ENCODE data around the gene RTP5.
"Not testable (repeated sequence)": the region's sequence is repeated elsewhere in the genome, so short reads cannot be mapped to it uniquely, and the experiment has no call there.

The RTP5 gene

DNA sequence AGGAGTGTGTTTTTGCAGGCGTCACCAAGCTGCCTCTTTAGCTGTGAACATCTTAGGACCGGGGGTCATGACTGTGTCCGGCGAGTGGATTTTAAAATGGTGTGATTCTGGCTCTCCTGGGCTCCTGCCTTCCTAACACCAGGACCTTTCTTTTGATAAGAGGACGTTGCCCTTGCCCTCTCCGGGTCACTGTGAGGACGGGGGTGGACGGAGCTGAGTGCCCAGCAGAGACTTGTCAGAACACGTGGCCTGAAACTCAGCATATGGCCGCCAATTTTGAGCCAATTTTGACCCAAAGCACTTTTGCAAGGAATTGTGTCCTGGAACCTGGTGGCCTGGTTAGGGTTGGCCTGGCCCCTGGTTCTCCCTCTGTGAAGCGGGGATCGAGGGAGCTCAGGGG lies 40.2 kb downstream of the RTP5 start:
- TF ChIP-seq MYC (IDR thresholded peaks at IDR 0.05; ENCODE audit: low read depth, low read length) (no peak), POLR2A (IDR thresholded peaks at IDR 0.05; ENCODE audit: extremely low read depth, insufficient read length) (no peak)
- TF ChIP-seq, protein P1, sequence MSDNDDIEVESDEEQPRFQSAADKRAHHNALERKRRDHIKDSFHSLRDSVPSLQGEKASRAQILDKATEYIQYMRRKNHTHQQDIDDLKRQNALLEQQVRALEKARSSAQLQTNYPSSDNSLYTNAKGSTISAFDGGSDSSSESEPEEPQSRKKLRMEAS (IDR thresholded peaks at IDR 0.05; ENCODE audit: low read depth, low read length) = no peak
- TF ChIP-seq, protein P2, sequence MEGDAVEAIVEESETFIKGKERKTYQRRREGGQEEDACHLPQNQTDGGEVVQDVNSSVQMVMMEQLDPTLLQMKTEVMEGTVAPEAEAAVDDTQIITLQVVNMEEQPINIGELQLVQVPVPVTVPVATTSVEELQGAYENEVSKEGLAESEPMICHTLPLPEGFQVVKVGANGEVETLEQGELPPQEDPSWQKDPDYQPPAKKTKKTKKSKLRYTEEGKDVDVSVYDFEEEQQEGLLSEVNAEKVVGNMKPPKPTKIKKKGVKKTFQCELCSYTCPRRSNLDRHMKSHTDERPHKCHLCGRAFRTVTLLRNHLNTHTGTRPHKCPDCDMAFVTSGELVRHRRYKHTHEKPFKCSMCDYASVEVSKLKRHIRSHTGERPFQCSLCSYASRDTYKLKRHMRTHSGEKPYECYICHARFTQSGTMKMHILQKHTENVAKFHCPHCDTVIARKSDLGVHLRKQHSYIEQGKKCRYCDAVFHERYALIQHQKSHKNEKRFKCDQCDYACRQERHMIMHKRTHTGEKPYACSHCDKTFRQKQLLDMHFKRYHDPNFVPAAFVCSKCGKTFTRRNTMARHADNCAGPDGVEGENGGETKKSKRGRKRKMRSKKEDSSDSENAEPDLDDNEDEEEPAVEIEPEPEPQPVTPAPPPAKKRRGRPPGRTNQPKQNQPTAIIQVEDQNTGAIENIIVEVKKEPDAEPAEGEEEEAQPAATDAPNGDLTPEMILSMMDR (IDR thresholded peaks at IDR 0.05; ENCODE audit: low read depth, low read length) = no peak
- no peak for DNase-seq (ENCODE audit: low read depth)
- no peak overlapping the region for H3K4me3 ChIP-seq (ENCODE audit: low read depth, low read length)

DNA sequence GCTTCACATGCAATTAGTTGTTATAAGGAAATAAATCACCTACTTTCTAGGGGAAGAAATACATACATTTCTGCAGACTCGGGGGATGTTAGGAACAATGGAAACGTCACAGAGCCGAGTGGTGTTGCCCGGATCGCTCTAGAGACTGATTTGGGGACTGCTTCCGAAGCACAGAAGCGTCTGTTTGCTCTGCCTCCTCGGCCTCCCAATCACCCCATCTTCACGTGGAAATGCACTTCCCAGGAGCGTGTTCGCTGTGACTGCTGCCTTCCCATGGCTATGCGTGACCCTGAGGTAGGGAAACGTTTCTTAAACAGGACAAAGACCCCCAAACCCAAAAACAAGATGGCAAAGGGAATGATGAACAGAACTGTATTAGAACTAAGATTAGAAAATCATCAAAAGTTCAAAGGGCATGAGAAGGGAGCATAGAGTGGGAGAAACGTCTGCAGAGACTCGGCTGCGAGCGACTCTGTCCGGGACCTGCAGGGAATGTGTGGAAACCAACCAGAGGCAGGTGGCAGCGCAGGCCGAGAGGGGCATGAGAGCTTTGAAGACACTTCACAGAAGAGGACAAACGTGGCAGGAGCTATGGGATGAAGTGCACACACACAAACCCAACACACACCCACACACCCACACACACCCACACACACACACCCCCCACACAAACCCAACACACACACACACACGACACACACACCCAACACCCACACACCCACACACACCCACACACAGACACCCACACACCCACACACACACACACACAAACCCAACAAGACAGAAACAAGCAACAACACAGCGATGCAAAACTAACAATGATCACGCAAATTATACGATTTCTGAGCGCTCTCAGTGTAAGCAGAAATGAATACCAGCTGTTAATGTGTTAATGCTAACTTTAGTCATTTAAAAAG lies 41.3 kb downstream of the RTP5 start:
- no peak for TF ChIP-seq MYC (IDR thresholded peaks at IDR 0.05; ENCODE audit: low read depth, low read length)
- H3K4me3 ChIP-seq (ENCODE audit: low read depth, low read length) = no peak overlapping the region
- DNase-seq (ENCODE audit: low read depth) = no peak

DNA sequence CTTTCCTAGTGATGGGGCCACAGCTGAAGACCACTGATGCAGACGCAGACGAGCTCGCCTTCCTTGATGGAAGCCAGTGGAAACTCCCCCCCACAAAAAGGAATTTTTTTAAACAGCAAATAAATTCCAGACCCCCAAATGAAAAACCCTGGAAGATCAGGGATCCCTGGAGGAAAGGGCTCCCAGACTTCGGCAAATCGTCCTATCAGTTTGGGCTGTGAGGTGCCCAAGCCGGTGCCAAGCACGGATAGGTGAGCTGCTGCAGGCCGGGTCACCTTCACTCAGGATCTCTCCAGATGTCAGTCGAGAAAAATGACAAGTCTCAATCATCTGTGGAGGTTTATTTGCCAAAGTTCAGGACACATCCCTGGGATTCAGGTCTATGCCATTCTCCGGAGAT lies 42.0 kb downstream of the RTP5 start:
- TF ChIP-seq MYC (IDR thresholded peaks at IDR 0.05; ENCODE audit: low read depth, low read length) = no peak
- no peak for TF ChIP-seq POLR2A (IDR thresholded peaks at IDR 0.05; ENCODE audit: extremely low read depth, insufficient read length)
- TF ChIP-seq, protein P1 (IDR thresholded peaks at IDR 0.05; ENCODE audit: low read depth, low read length) = no peak
- TF ChIP-seq, protein P2 (IDR thresholded peaks at IDR 0.05; ENCODE audit: low read depth, low read length) = no peak
- H3K4me3 ChIP-seq (ENCODE audit: low read depth, low read length) = no peak overlapping the region
- DNase-seq (ENCODE audit: low read depth) = no peak

DNA sequence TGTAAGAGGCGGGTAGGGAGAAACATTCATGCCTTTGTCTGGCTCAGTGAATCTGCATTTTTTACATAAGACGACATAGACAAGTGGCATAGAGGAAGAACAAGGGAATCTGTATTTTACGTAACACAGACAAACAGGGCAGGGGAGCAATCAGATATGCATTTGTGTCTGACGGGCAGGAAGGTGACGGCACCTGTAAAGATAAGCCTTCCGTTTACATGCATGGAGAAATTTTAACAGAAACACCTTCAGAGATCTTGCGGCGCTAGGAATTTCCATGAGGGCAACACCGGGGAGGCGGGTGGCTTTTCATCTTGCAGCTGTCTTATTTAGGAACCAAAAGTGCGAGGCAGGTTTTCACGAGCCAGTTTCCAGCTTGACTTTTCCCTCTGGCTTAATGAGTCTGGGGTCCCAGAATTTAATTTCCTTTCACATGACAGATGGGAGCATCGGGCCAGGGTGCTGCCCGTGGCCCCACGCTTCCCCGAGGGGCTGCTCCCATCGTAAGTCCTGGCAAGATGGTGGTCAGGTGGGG lies 42.6 kb downstream of the RTP5 start:
- no peak for TF ChIP-seq POLR2A (IDR thresholded peaks at IDR 0.05; ENCODE audit: extremely low read depth, insufficient read length)
- TF ChIP-seq, protein P2 (IDR thresholded peaks at IDR 0.05; ENCODE audit: low read depth, low read length) = no peak
- TF ChIP-seq MYC (IDR thresholded peaks at IDR 0.05; ENCODE audit: low read depth, low read length) = no peak
- TF ChIP-seq, protein P1 (IDR thresholded peaks at IDR 0.05; ENCODE audit: low read depth, low read length) = no peak
- H3K4me3 ChIP-seq (ENCODE audit: low read depth, low read length) = no peak overlapping the region
- no peak for DNase-seq (ENCODE audit: low read depth)

DNA sequence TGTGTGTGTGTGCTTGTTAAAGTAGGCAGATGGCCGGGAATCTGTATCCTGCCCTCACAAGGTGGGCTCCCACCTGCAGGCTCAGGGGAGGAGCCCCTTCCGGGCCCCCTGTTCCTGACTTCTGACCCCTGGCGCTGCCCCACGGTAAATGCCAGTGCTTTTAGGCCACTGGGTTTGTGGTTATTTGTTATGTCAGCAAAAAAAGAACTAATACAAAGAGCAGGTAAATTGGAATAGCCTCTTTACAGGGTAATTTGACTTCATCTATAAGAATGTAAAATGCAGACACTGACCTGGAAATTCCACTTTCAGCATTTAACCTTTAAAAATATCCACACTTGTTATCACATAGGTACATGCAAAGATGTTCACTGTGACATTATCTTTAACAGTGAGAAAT lies 44.2 kb downstream of the RTP5 start:
- TF ChIP-seq, protein P1 (IDR thresholded peaks at IDR 0.05; ENCODE audit: low read depth, low read length) = no peak
- TF ChIP-seq POLR2A (IDR thresholded peaks at IDR 0.05; ENCODE audit: extremely low read depth, insufficient read length) = no peak
- TF ChIP-seq MYC (IDR thresholded peaks at IDR 0.05; ENCODE audit: low read depth, low read length) = no peak
- TF ChIP-seq, protein P2 (IDR thresholded peaks at IDR 0.05; ENCODE audit: low read depth, low read length) = no peak
- H3K4me3 ChIP-seq (ENCODE audit: low read depth, low read length) = no peak overlapping the region
- no peak for DNase-seq (ENCODE audit: low read depth)

DNA sequence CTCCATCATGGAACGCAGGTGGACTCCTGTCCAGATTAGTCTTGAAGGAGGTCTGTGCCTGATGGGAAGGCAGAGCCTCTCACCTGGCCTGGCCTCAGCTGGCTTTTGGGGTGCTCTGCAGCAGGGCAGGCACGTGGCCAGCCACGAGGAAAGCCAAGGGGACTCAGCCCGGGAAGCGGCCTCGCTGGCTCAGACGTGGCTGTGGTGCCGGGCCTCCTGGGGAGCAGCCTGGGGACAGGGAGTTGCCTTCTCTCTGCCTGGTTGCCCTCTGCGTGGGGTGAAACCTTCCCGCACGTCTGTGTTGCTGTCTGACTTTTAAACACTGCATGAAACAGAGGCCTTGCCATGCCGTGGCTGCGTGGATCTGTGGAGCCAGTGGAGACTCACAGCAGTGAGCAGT lies 45.0 kb downstream of the RTP5 start:
- TF ChIP-seq, protein P2 (IDR thresholded peaks at IDR 0.05; ENCODE audit: low read depth, low read length) = no peak
- TF ChIP-seq MYC (IDR thresholded peaks at IDR 0.05; ENCODE audit: low read depth, low read length) (no peak), POLR2A (IDR thresholded peaks at IDR 0.05; ENCODE audit: extremely low read depth, insufficient read length) (no peak)
- TF ChIP-seq, protein P1 (IDR thresholded peaks at IDR 0.05; ENCODE audit: low read depth, low read length) = no peak
- no peak for DNase-seq (ENCODE audit: low read depth)
- no peak overlapping the region for H3K4me3 ChIP-seq (ENCODE audit: low read depth, low read length)

DNA sequence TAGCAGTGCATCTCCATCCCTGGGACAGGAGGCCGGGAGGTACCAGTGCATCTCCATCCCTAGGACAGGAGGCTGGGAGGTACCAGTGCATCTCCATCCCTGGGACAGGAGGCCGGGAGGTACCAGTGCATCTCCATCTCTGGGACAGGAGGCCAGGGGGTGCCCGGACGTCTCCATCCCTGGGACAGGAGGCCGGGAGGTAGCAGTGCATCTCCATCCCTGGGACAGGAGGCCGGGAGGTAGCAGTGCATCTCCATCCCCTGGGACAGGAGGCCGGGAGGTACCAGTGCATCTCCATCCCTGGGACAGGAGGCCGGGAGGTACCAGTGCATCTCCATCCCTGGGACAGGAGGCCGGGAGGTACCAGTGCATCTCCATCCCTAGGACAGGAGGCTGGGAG lies 52.1 kb downstream of the RTP5 start:
- not testable (repeated sequence) for DNase-seq (ENCODE audit: low read depth)

More for the DNA sequence above, 52.1 kb downstream of the RTP5 start:
- H3K4me3 ChIP-seq (ENCODE audit: low read depth, low read length) = not testable (repeated sequence)

Measured in NB4 (cell line).